ENCODE results near the gene PLD3. TPM values are rescaled to one million over a fixed set of nuclear protein-coding genes. Genes with fewer than 3 reads are reported as not detected.

PLD3 gene
- total RNA-seq, 1 donor from 2014 or later = 353 TPM

- Mint-ChIP-seq H3K4me3 (ENCODE audit: low read depth) (no peak overlapping the region), H3K9me3 (ENCODE audit: low read depth) (no peaks in the 10 kb centered on the region), H3K27me3 (no peaks in the 10 kb centered on the region), H3K4me1 (ENCODE audit: low read depth) (no peaks in the 10 kb centered on the region), H3K36me3 (ENCODE audit: insufficient read depth) (peaks cover 13% of the 10 kb centered on the region), H3K27ac (no peak overlapping the region)
- no peak for DNase-seq (ENCODE audit: low spot score, unreplicated experiment)
- TF ChIP-seq, protein P1, sequence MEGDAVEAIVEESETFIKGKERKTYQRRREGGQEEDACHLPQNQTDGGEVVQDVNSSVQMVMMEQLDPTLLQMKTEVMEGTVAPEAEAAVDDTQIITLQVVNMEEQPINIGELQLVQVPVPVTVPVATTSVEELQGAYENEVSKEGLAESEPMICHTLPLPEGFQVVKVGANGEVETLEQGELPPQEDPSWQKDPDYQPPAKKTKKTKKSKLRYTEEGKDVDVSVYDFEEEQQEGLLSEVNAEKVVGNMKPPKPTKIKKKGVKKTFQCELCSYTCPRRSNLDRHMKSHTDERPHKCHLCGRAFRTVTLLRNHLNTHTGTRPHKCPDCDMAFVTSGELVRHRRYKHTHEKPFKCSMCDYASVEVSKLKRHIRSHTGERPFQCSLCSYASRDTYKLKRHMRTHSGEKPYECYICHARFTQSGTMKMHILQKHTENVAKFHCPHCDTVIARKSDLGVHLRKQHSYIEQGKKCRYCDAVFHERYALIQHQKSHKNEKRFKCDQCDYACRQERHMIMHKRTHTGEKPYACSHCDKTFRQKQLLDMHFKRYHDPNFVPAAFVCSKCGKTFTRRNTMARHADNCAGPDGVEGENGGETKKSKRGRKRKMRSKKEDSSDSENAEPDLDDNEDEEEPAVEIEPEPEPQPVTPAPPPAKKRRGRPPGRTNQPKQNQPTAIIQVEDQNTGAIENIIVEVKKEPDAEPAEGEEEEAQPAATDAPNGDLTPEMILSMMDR (IDR thresholded peaks at IDR 0.05; ENCODE audit: unreplicated experiment) = no peak
These were observed 30.0 kb downstream of the PLD3 start for GRCh38 chr19:40378509-40378908.

DNA sequence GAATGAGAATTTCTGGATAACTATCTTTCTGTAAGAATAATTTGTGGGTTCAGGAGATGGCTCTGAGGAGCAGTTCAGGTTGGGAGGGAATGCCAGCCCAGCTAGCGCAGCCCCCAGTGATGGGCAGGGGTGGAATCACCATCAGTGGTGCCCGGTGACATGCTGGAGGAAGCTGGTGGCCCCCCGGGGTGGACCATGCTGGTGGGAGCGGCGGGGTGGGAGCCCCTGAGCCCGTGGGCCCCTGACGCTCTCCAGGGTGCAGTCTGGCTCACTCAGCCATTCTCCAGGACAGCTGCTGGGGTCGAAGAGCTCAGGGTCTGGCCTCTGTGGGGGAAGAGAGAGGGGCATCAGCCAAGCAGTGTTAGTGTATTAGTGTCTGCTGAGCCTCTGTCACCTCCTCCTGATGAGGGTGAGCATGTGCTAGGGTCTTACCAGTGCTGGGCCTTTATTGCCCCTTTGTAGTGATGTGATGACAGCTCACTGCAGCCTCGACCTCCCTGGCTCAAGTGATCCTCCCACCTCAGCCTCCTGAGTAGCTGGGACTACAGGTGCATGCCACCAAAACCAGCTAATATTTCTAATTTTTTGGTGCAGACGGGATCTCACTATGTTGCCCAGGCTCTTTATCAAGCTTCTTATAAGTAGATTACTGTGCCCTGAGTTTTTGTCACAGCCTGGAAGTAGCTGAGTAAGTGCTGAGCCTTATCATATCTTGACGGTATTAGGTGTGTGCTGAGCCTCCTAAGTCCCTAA, 31.1 kb downstream of the PLD3 start:
- H3K4me3 Mint-ChIP-seq (ENCODE audit: low read depth) = no peak overlapping the region

DNA sequence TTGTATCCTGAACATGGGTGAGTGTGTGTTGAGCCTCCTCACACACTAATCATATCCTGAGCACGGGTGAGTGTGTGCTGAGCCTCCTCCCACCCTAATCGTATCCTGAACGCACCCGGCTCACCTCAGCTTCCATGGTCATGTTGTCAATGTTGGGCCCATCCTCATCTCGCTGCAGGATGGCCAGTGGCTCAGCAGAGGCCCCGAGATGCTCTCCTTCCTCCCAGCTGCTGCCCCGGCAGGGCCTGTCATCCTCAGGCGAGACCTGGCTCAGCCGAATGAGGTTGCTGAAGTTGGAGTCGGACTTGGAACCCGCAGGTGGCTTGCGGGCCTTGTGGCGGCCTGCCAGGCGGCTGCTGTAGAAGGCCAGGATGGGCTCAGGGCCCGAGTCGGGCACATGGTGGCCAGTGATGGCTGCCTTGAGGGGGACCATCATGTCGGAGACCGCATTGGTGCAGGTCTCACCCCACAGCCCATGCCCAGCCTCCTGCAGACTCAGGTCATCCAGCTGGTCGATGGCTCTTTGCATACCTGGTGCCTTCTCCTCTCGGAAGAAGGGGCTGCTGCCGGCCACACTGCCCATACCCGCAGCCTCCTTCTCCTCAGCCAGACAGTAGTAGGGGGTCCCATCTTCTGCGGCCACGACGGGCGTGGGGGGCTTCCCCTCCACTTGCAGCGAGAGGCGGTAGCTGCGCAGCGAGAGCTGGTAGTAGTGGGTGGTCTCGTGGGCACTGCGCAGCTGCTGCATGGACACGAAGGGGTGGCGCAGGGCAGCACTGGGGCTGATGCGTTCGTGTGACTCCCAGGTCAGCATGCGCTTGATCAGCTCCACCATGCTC, 31.9 kb downstream of the PLD3 start:
- Mint-ChIP-seq H3K4me3 (ENCODE audit: low read depth) (no peak overlapping the region), H3K27me3 (no peaks in the 10 kb centered on the region), H3K9me3 (ENCODE audit: low read depth) (no peaks in the 10 kb centered on the region), H3K36me3 (ENCODE audit: insufficient read depth) (peaks cover 6% of the 10 kb centered on the region), H3K27ac (no peak overlapping the region), H3K4me1 (ENCODE audit: low read depth) (no peaks in the 10 kb centered on the region)
- TF ChIP-seq, protein P1 (IDR thresholded peaks at IDR 0.05; ENCODE audit: unreplicated experiment) = no peak
- no peak for DNase-seq (ENCODE audit: low spot score, unreplicated experiment)

More for the DNA sequence above, 31.1 kb downstream of the PLD3 start:
- H3K27ac Mint-ChIP-seq = peak overlapping the region; percentile 74
- no peaks in the 10 kb centered on the region for H3K27me3 Mint-ChIP-seq
- H3K36me3 Mint-ChIP-seq (ENCODE audit: insufficient read depth) = peaks cover 9% of the 10 kb centered on the region
- H3K9me3 Mint-ChIP-seq (ENCODE audit: low read depth) = no peaks in the 10 kb centered on the region
- TF ChIP-seq, protein P1 (IDR thresholded peaks at IDR 0.05; ENCODE audit: unreplicated experiment) = no peak
- no peaks in the 10 kb centered on the region for H3K4me1 Mint-ChIP-seq (ENCODE audit: low read depth)
- DNase-seq (ENCODE audit: low spot score, unreplicated experiment) = no peak

DNA sequence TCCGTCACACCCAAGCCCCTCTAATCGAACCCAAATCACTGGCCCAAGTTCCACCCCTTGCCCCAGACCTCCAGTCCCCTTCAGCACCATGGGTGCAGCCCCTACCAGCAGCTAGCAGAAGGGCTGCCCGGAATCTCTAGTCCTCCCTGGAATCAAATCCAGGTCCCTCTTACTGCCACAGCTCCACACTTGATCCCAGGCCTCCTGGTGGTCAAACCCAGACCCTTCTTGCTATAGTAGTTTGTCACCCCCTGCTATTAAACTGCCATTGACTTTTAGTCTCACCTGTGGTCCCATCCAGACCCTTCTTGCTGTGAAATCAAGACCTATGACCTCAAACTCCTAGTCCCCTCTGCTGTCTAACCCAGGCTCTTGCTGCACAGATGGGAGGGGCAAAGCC, 32.8 kb downstream of the PLD3 start:
- Mint-ChIP-seq H3K4me1 (ENCODE audit: low read depth) (no peaks in the 10 kb centered on the region), H3K27ac (no peak overlapping the region)
- DNase-seq (ENCODE audit: low spot score, unreplicated experiment) = no peak

More for the DNA sequence above, 32.8 kb downstream of the PLD3 start:
- Mint-ChIP-seq H3K9me3 (ENCODE audit: low read depth) (no peaks in the 10 kb centered on the region), H3K27me3 (no peaks in the 10 kb centered on the region), H3K36me3 (ENCODE audit: insufficient read depth) (peaks cover 2% of the 10 kb centered on the region), H3K4me3 (ENCODE audit: low read depth) (no peak overlapping the region)
- TF ChIP-seq, protein P1 (IDR thresholded peaks at IDR 0.05; ENCODE audit: unreplicated experiment) = peak; percentile 20

All from progenitor cell of endocrine pancreas (in vitro differentiated cells).